CD4-positive, alpha-beta T cell (primary cell): ENCODE measurements around the gene FREM1. TPM values are rescaled to one million over a fixed set of nuclear protein-coding genes. Genes with fewer than 3 reads are reported as not detected.

ENCODE experiments used
- ATAC-seq: fragments of 200-7000 bp; cut with Tn5 transposase; one replicate; pipeline ENCODE4 v1.10.0; 2022; ENCODE audit warnings: mild to moderate bottlenecking; ENCODE audit not compliant: poor library complexity
- CTCF ChIA-PET: fragments of 350-600 bp; sonication (Branson Sonifier 250); formaldehyde crosslinking; loops from one replicate; lab custom pipeline; 2021; ENCODE audit warnings: antibody characterized with exemption, inconsistent platforms; lab: Charles Lee
- POLR2A ChIA-PET: fragments of 350-600 bp; sonication (Branson Sonifier 250); formaldehyde crosslinking; loops from one replicate; lab custom pipeline; 2021; ENCODE audit warnings: antibody characterized with exemption, inconsistent platforms; lab: Charles Lee
- DNase-seq, 14 experiments: peaks; one replicate each; pipeline ENCODE4 v3.0.0-alpha.2; 2013 to 2020; ENCODE audit warnings: mixed read lengths in 2 of 14
- H3K27ac ChIP-seq, 2 donors: one replicate each; pipeline versions ENCODE4 v1.5.1 to v1.7.0; 2013; ENCODE audit warnings: low read length in 2 of 2, low read depth in 1 of 2, mild to moderate bottlenecking in 1 of 2
- H3K27me3 ChIP-seq, 2 experiments: 1 replicate in 1 of 2; 2 replicates in 1 of 2; pipeline versions ENCODE4 v1.6.1 to v1.7.0; 2013; ENCODE audit warnings: low read length in 2 of 2, control low read depth in 1 of 2, mild to moderate bottlenecking in 1 of 2, moderate library complexity in 1 of 2; ENCODE audit not compliant: insufficient read depth in 2 of 2, control insufficient read depth in 1 of 2
- H3K36me3 ChIP-seq: one replicate; pipeline ENCODE4 v1.6.1; 2013; ENCODE audit warnings: low read length, control low read depth; ENCODE audit not compliant: insufficient read depth
- H3K4me1 ChIP-seq: one replicate; pipeline ENCODE4 v1.6.1; 2013; ENCODE audit warnings: low read length, control low read depth; ENCODE audit not compliant: insufficient read depth
- H3K4me3 ChIP-seq: one replicate; pipeline ENCODE4 v1.5.1; 2013; ENCODE audit warnings: mild to moderate bottlenecking, low read length, moderate library complexity
- H3K9me3 ChIP-seq, 2 experiments: 1 replicate in 1 of 2; 2 replicates in 1 of 2; pipeline versions ENCODE4 v1.6.1 to v1.7.0; 2013; ENCODE audit warnings: low read length in 2 of 2, mild to moderate bottlenecking in 2 of 2, control low read depth in 1 of 2, moderate library complexity in 1 of 2; ENCODE audit not compliant: control insufficient read depth in 1 of 2, insufficient read depth in 1 of 2
- H3K27ac Mint-ChIP-seq: one replicate; pipeline ENCODE4 v1.8.0; 2020; ENCODE audit warnings: mixed read lengths
- H3K27me3 Mint-ChIP-seq: one replicate; pipeline ENCODE4 v1.8.0; 2021; ENCODE audit warnings: mixed read lengths
- H3K36me3 Mint-ChIP-seq: one replicate; pipeline ENCODE4 v1.8.0; 2021; ENCODE audit warnings: low read depth, mixed read lengths
- H3K4me1 Mint-ChIP-seq: one replicate; pipeline ENCODE4 v1.8.0; 2021; ENCODE audit warnings: low read depth, mixed read lengths
- H3K4me3 Mint-ChIP-seq: one replicate; pipeline ENCODE4 v1.8.0; 2020; ENCODE audit warnings: mild to moderate bottlenecking, mixed read lengths
- H3K9me3 Mint-ChIP-seq: one replicate; pipeline ENCODE4 v1.8.0; 2020; ENCODE audit warnings: mixed read lengths
- CTCF ChIP-seq: fragments of 200-600 bp; IDR thresholded peaks from one replicate; pipeline ENCODE4 v1.8.0; 2022; ENCODE audit warnings: antibody characterized with exemption, mild to moderate bottlenecking
- intact Hi-C, 2 experiments: fragments of 100-400 bp; cut with DNase I in 1 of 2; cut with micrococcal nuclease in 1 of 2; formaldehyde crosslinking; loops; one replicate each; pipeline versions ENCODE4 v1.15.1 to v1.9.0; 2023 to 2025; cut with DNase I, micrococcal nuclease
- total RNA-seq, 174 experiments: library from RNA in 2 of 174; stranded (reverse) in 2 of 174; gene quantifications; one replicate each; pipeline ENCODE4 v1.2.3 and lab custom pipeline; 2021 to 2026

The FREM1 gene
- total RNA-seq, 2 experiments from 2014 or later = 0.27 TPM; not detected in 1

GRCh38 chr9:14906644-14907359, 3.4 kb downstream of the FREM1 start:
- H3K27ac Mint-ChIP-seq = no peak overlapping the region
- no peak for DNase-seq
- no peaks in the 10 kb centered on the region for H3K27me3 Mint-ChIP-seq
- Histone ChIP-seq H3K4me1 (no peaks in the 10 kb centered on the region), H3K27ac (no peak overlapping the region), H3K9me3 (no peaks in the 10 kb centered on the region), H3K27me3 (no peaks in the 10 kb centered on the region), H3K36me3 (no peaks in the 10 kb centered on the region), H3K4me3 (no peak overlapping the region)
- no peak overlapping the region for H3K4me3 Mint-ChIP-seq
- H3K9me3 Mint-ChIP-seq = no peaks in the 10 kb centered on the region
- ChIA-PET POLR2A (no interaction called here), CTCF (no interaction called here)
- ATAC-seq = no peak
- no peaks in the 10 kb centered on the region for H3K4me1 Mint-ChIP-seq
- TF ChIP-seq CTCF = no peak
- no peaks in the 10 kb centered on the region for H3K36me3 Mint-ChIP-seq
- intact Hi-C loops = no loop called here

GRCh38 chr9:14906000-14906399, 4.2 kb downstream of the FREM1 start:
- Mint-ChIP-seq H3K27me3 (no peaks in the 10 kb centered on the region), H3K4me1 (no peaks in the 10 kb centered on the region), H3K36me3 (no peaks in the 10 kb centered on the region), H3K4me3 (no peak overlapping the region), H3K27ac (no peak overlapping the region), H3K9me3 (no peaks in the 10 kb centered on the region)
- Histone ChIP-seq H3K27me3 (no peaks in the 10 kb centered on the region), H3K4me3 (no peak overlapping the region), H3K9me3 (no peaks in the 10 kb centered on the region), H3K27ac (no peak overlapping the region), H3K4me1 (no peaks in the 10 kb centered on the region), H3K36me3 (no peaks in the 10 kb centered on the region)
- CTCF ChIA-PET = no interaction called here
- POLR2A ChIA-PET = no interaction called here
- ATAC-seq (no peak), DNase-seq (no peak)
- TF ChIP-seq CTCF = no peak
- intact Hi-C loops = no loop called here

- Histone ChIP-seq H3K27me3 (peaks cover 0 to 3% of the 10 kb centered on the region in 2 experiments), H3K4me1 (no peaks in the 10 kb centered on the region), H3K9me3 (no peaks in the 10 kb centered on the region), H3K36me3 (no peaks in the 10 kb centered on the region), H3K4me3 (no peak overlapping the region), H3K27ac (no peak overlapping the region)
- POLR2A ChIA-PET = interaction anchor here (1.0 kb wide), 1 partner anchor 9 kb away, joined by 3 read pairs; no protein-coding TSS in a partner anchor
- intact Hi-C loops = no loop called here
- no peaks in the 10 kb centered on the region for H3K36me3 Mint-ChIP-seq
- CTCF ChIA-PET = no interaction called here
- DNase-seq (no peak), ATAC-seq (no peak)
- no peak overlapping the region for H3K27ac Mint-ChIP-seq
- no peaks in the 10 kb centered on the region for H3K27me3 Mint-ChIP-seq
- no peaks in the 10 kb centered on the region for H3K4me1 Mint-ChIP-seq
- H3K4me3 Mint-ChIP-seq = no peak overlapping the region
- TF ChIP-seq CTCF = no peak
- H3K9me3 Mint-ChIP-seq = no peaks in the 10 kb centered on the region
These were observed 7.2 kb downstream of the FREM1 start for GRCh38 chr9:14903040-14903439.
